ENCODE results near the gene ERMP1. TPM values are rescaled to one million over a fixed set of nuclear protein-coding genes. Genes with fewer than 3 reads are reported as not detected.

Gene ERMP1
- polyA plus RNA-seq, 3 donors: 2.5 to 3.7 (median 3.6) TPM

- no peak overlapping the region for H3K27ac Mint-ChIP-seq
- peaks cover 30% of the 10 kb centered on the region for H3K4me1 Mint-ChIP-seq
- H3K79me2 ChIP-seq (ENCODE audit: insufficient read depth, low read length): peaks cover 7% of the 10 kb centered on the region
- intact Hi-C loops (cut with micrococcal nuclease): loop anchor here in 1 of 2 donors (10.0 kb wide), 1 partner anchor 207 kb away; the partner anchor contains the start of gene RIC1
- WGBS (ENCODE audit: insufficient coverage): 0% methylated on average over 3 of the region's 9 CpGs
- TF ChIP-seq, protein P1, sequence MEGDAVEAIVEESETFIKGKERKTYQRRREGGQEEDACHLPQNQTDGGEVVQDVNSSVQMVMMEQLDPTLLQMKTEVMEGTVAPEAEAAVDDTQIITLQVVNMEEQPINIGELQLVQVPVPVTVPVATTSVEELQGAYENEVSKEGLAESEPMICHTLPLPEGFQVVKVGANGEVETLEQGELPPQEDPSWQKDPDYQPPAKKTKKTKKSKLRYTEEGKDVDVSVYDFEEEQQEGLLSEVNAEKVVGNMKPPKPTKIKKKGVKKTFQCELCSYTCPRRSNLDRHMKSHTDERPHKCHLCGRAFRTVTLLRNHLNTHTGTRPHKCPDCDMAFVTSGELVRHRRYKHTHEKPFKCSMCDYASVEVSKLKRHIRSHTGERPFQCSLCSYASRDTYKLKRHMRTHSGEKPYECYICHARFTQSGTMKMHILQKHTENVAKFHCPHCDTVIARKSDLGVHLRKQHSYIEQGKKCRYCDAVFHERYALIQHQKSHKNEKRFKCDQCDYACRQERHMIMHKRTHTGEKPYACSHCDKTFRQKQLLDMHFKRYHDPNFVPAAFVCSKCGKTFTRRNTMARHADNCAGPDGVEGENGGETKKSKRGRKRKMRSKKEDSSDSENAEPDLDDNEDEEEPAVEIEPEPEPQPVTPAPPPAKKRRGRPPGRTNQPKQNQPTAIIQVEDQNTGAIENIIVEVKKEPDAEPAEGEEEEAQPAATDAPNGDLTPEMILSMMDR (IDR thresholded peaks at IDR 0.05): no peak
- peak overlapping the region; percentile 99 for H3K4me2 ChIP-seq (replicated peaks; ENCODE audit: extremely low read depth, low read length, poor library complexity, severe bottlenecking)
- peaks cover 22 to 32% of the 10 kb centered on the region in 2 donors for H3K4me1 ChIP-seq (ENCODE audit: control insufficient read depth in 1 of 2, insufficient read depth in 2 of 2, low read length in 2 of 2)
- H3K36me3 Mint-ChIP-seq: peaks cover 15 to 22% of the 10 kb centered on the region in 2 donors
- peaks cover 0 to 5% (median 1%) of the 10 kb centered on the region in 3 donors for H3K27me3 Mint-ChIP-seq (ENCODE audit: low read depth in 3 of 3)
- H3K9me3 Mint-ChIP-seq: peaks cover 4 to 14% (median 10%) of the 10 kb centered on the region in 7 donors
- H2AFZ ChIP-seq (ENCODE audit: insufficient read depth, low read depth, low read length, poor library complexity, severe bottlenecking): peak overlapping the region; percentile 94
- H3K27ac ChIP-seq (ENCODE audit: low read depth in 1 of 2, low read length in 2 of 2): no peak overlapping the region
- DNase-seq: peak in 2 of 3 donors; percentile 26 to 40
- peak overlapping the region; percentile 93 to 97 for H3K4me3 Mint-ChIP-seq
- H3K9ac ChIP-seq (ENCODE audit: insufficient read depth, low read length, poor library complexity, severe bottlenecking): peak overlapping the region; percentile 66
- H3K4me3 ChIP-seq (replicated peaks in 1 of 3; ENCODE audit: low read depth in 2 of 3, low read length in 3 of 3): peak overlapping the region; percentile 48 to 88 (median 80)
- H3K36me3 ChIP-seq (replicated peaks in 1 of 2; ENCODE audit: control insufficient read depth in 1 of 2, insufficient read depth in 2 of 2, low read length in 2 of 2): peaks cover 0 to 18% of the 10 kb centered on the region in 2 donors
- peaks cover 0 to 6% of the 10 kb centered on the region in 2 donors for H3K9me3 ChIP-seq (replicated peaks in 1 of 2; ENCODE audit: control insufficient read depth in 1 of 2, insufficient read depth in 1 of 2, low read length in 2 of 2)
- no peaks in the 10 kb centered on the region for H4K20me1 ChIP-seq (ENCODE audit: insufficient read depth, low read length)
- H3K27me3 ChIP-seq (ENCODE audit: control insufficient read depth in 2 of 2, insufficient read depth in 2 of 2, low read length in 2 of 2): no peaks in the 10 kb centered on the region
Observed at GRCh38 chr9:5832071-5832537, 813 bp downstream of the ERMP1 start.

DNA sequence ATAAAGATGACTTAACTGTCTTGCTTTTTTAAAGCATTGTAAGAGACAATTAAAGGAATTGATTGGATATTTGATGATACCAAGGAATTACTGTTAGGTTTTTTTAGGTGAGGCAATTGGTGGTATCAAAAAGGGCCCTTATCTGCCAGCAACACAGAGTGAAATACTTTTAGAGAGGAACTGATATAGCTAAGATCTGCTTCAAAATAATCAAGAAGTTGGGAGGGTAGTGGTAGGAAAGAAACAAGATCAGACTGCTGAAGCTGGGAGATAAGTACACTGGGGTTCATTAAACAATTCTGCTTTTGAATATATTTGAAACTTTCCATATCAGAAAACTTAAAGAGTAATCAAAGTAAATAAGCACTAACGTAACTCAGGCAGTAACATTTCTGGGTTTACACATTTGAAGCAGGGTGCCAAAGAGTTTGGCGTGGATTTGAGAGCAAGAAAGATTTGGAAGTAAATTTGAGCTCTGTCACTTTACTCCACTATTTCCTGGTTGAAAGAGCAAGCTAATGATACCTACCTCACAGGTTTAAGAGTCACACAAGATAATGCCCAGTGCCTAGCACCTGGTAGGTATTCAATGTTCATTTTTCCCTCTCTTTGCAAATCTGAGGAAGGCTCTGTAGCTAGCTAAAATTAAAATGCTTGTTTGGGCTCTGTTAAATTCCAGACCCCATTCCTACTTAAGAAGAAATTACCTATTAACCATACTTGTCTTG, 6.9 kb downstream of the ERMP1 start:
- no peak for DNase-seq
- peaks cover 0 to 2% of the 10 kb centered on the region in 2 donors for H3K4me1 ChIP-seq (ENCODE audit: control insufficient read depth in 1 of 2, insufficient read depth in 2 of 2, low read length in 2 of 2)
- peaks cover 12 to 75% of the 10 kb centered on the region in 2 donors for H3K36me3 ChIP-seq (replicated peaks in 1 of 2; ENCODE audit: control insufficient read depth in 1 of 2, insufficient read depth in 2 of 2, low read length in 2 of 2)
- Mint-ChIP-seq H3K27ac (no peak overlapping the region), H3K4me3 (no peak overlapping the region), H3K4me1 (peaks cover 4% of the 10 kb centered on the region), H3K27me3 (ENCODE audit: low read depth in 3 of 3) (peaks cover 0 to under 1% (median 0%) of the 10 kb centered on the region in 3 donors), H3K9me3 (no peaks in the 10 kb centered on the region), H3K36me3 (peaks cover 48 to 58% of the 10 kb centered on the region in 2 donors)
- no peak overlapping the region for H3K27ac ChIP-seq (ENCODE audit: low read depth in 1 of 2, low read length in 2 of 2)
- no peaks in the 10 kb centered on the region for H3K79me2 ChIP-seq (ENCODE audit: insufficient read depth, low read length)
- no peak overlapping the region for H3K4me3 ChIP-seq (replicated peaks in 1 of 3; ENCODE audit: low read depth in 2 of 3, low read length in 3 of 3)
- no peaks in the 10 kb centered on the region for H3K27me3 ChIP-seq (ENCODE audit: control insufficient read depth in 2 of 2, insufficient read depth in 2 of 2, low read length in 2 of 2)
- no peaks in the 10 kb centered on the region for H3K9me3 ChIP-seq (replicated peaks in 1 of 2; ENCODE audit: control insufficient read depth in 1 of 2, insufficient read depth in 1 of 2, low read length in 2 of 2)
- no peak overlapping the region for H2AFZ ChIP-seq (ENCODE audit: insufficient read depth, low read depth, low read length, poor library complexity, severe bottlenecking)
- no peaks in the 10 kb centered on the region for H4K20me1 ChIP-seq (ENCODE audit: insufficient read depth, low read length)
- no peak overlapping the region for H3K9ac ChIP-seq (ENCODE audit: insufficient read depth, low read length, poor library complexity, severe bottlenecking)
- H3K4me2 ChIP-seq (replicated peaks; ENCODE audit: extremely low read depth, low read length, poor library complexity, severe bottlenecking): no peak overlapping the region
- TF ChIP-seq, protein P1 (IDR thresholded peaks at IDR 0.05): no peak
- no CpG with 5 or more reads among the region's 2 CpGs for WGBS (ENCODE audit: insufficient coverage)
- intact Hi-C loops (cut with micrococcal nuclease): no loop called here

All from CD14-positive monocyte (primary cell).